ENCODE results near the gene TLR5. TPM values are rescaled to one million over a fixed set of nuclear protein-coding genes. Genes with fewer than 3 reads are reported as not detected.

TLR5 gene
- polyA plus RNA-seq, 1 donor: 1.9 TPM

DNA sequence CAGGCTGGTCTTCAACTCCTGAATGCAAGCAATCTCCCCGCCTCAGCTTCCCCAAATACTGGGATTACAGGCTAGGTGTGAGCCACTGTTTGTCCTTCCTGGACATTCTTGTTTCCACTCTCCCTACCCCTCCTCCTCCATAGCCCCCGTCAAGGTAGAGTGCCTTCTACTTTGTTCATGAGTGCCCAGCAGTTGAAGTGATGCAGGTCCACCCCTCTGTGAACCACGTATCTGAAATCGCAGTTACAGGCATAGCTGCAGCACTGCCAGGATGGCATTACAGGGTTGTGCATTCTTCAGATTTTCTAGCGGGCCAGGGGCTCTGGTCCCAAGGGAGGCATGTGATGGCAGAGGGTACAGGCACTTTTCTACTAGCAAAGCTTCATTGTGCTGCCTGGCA lies 7.4 kb upstream of the TLR5 start:
- no CpG with 5 or more reads among the region's 5 CpGs for WGBS (ENCODE audit: insufficient coverage, low lambda C conversion rate)
- no peak for DNase-seq
- no peaks in the 10 kb centered on the region for H3K4me1 ChIP-seq (ENCODE audit: control insufficient read depth, insufficient read depth, low read length)
- H3K36me3 ChIP-seq (ENCODE audit: control insufficient read depth, insufficient read depth, low read length): no peaks in the 10 kb centered on the region
- H3K9me3 ChIP-seq (ENCODE audit: control insufficient read depth, low read depth, low read length): no peaks in the 10 kb centered on the region
- H3K27me3 ChIP-seq (ENCODE audit: control insufficient read depth, insufficient read depth, low read length): no peaks in the 10 kb centered on the region
- H3K4me3 ChIP-seq (ENCODE audit: low read length): no peak overlapping the region
- no peak overlapping the region for H3K27ac ChIP-seq (ENCODE audit: low read length)

DNA sequence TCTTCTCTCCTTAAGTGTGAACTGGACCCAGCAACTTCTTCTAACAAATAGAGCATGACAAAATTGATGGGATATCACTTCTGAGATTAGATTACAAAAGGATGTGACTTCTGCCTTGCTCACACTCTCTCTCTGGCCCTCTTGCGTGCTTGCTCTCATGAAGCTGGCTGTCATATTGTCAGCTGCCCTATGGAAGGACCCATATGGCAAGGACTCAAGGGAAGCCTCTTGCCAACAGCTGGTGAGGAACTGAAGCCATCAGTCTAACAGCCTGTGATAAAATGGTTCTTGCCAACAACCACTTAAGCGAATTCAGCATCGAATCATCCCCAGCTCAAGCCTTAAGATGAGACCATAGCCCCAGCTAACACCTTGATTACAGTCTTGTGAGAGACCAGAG lies 4.8 kb upstream of the TLR5 start:
- Histone ChIP-seq H3K36me3 (ENCODE audit: control insufficient read depth, insufficient read depth, low read length) (no peaks in the 10 kb centered on the region), H3K27me3 (ENCODE audit: control insufficient read depth, insufficient read depth, low read length) (no peaks in the 10 kb centered on the region), H3K4me1 (ENCODE audit: control insufficient read depth, insufficient read depth, low read length) (peaks cover 17% of the 10 kb centered on the region), H3K4me3 (ENCODE audit: low read length) (no peak overlapping the region), H3K27ac (ENCODE audit: low read length) (no peak overlapping the region), H3K9me3 (ENCODE audit: control insufficient read depth, low read depth, low read length) (peaks cover under 1% of the 10 kb centered on the region)
- DNase-seq: no peak
- WGBS (ENCODE audit: insufficient coverage, low lambda C conversion rate): no CpG with 5 or more reads among the region's 3 CpGs

DNA sequence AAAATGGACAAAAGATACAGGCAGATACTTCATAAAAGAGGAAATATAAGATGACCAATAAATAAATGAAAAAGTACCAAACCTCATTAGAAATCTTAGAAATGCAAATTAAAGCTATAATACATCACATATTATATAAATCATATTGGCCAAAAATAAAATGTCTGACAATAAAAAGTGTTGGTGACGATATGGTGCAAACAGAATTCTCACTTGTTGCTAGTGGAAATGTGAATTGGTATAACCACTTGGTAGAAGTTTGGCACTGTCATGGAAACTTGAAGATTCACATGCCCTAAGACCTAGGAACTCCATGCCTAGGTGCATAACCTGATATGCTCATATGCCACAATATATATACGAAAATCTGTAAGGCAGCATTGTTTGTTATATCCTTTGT lies 4.4 kb upstream of the TLR5 start:
- Histone ChIP-seq H3K27ac (ENCODE audit: low read length) (no peak overlapping the region), H3K36me3 (ENCODE audit: control insufficient read depth, insufficient read depth, low read length) (no peaks in the 10 kb centered on the region), H3K4me3 (ENCODE audit: low read length) (no peak overlapping the region), H3K27me3 (ENCODE audit: control insufficient read depth, insufficient read depth, low read length) (no peaks in the 10 kb centered on the region), H3K9me3 (ENCODE audit: control insufficient read depth, low read depth, low read length) (peaks cover 3% of the 10 kb centered on the region), H3K4me1 (ENCODE audit: control insufficient read depth, insufficient read depth, low read length) (peaks cover 20% of the 10 kb centered on the region)
- WGBS (ENCODE audit: insufficient coverage, low lambda C conversion rate): no CpG with 5 or more reads among the region's 2 CpGs
- no peak for DNase-seq

DNA sequence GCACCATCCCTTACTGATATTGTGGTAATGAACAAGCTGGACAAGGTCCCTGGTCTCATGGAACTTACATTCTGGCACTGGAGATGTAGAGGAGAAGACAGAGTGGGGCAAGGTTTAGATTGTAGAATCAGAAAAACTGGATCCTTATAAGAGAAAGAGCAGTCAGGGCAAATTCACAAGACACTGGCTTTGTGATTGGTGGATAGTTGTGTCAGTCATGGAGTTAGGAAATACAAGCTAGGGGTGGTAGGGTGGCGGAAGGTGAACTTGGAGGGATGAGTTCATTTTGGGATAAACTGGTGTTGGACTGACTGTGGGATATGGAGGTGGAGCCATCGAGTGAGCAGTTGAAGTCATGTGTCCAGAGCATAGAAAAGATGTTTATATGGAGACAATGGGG lies 3.7 kb upstream of the TLR5 start:
- Histone ChIP-seq H3K4me1 (ENCODE audit: control insufficient read depth, insufficient read depth, low read length) (peaks cover 20% of the 10 kb centered on the region), H3K9me3 (ENCODE audit: control insufficient read depth, low read depth, low read length) (peaks cover 3% of the 10 kb centered on the region), H3K4me3 (ENCODE audit: low read length) (no peak overlapping the region), H3K27ac (ENCODE audit: low read length) (no peak overlapping the region), H3K36me3 (ENCODE audit: control insufficient read depth, insufficient read depth, low read length) (no peaks in the 10 kb centered on the region), H3K27me3 (ENCODE audit: control insufficient read depth, insufficient read depth, low read length) (no peaks in the 10 kb centered on the region)
- no peak for DNase-seq
- WGBS (ENCODE audit: insufficient coverage, low lambda C conversion rate): 83% methylated on average over 1 of the region's 2 CpGs

DNA sequence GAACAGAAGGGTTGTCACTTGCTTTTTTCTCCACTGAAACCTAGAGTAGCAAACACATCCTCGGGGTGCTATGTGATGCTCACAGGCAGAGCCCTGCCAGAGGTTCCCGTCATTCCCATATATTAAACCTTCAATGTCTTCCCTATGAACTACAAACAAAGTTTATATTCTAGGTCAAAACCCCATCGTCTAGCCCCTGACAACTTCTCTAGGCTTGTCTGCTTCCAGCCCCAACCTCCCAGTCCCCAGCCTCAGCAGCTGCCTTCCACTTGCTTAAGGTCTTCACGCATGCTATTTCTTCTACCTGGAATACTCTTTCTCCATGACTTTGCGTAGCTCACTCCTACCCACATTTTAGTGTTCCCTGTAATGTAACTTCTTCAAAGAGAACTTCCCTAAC lies 1.9 kb upstream of the TLR5 start:
- Histone ChIP-seq H3K9me3 (ENCODE audit: control insufficient read depth, low read depth, low read length) (peaks cover 3% of the 10 kb centered on the region), H3K27me3 (ENCODE audit: control insufficient read depth, insufficient read depth, low read length) (no peaks in the 10 kb centered on the region), H3K36me3 (ENCODE audit: control insufficient read depth, insufficient read depth, low read length) (no peaks in the 10 kb centered on the region), H3K4me1 (ENCODE audit: control insufficient read depth, insufficient read depth, low read length) (peaks cover 23% of the 10 kb centered on the region), H3K27ac (ENCODE audit: low read length) (no peak overlapping the region), H3K4me3 (ENCODE audit: low read length) (no peak overlapping the region)
- DNase-seq: no peak
- 100% methylated on average over 1 of the region's 5 CpGs for WGBS (ENCODE audit: insufficient coverage, low lambda C conversion rate)

DNA sequence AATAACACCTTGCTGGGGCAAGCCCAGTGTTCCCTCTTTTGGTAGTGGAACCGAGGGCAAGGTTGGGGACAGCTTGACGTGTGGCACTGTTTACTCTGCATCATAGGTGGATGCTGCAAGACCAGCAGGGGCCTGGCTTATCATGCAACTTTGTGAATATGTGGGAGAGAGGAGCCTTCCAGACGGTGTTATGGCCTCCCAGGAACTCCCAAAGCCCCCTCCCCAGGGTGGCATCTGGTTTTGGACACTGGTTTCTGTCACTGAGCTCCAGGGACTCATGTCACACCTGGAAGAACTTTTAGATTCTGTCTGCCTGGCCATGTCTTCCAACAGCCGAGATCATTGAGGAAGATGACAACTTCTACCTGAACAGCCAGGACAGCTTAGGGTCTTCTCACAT lies 1.4 kb upstream of the TLR5 start:
- whole genome bisulfite sequencing (ENCODE audit: insufficient coverage, low lambda C conversion rate): no CpG with 5 or more reads among the region's 4 CpGs
- no peak overlapping the region for H3K4me3 ChIP-seq (ENCODE audit: low read length)
- H3K27ac ChIP-seq (ENCODE audit: low read length): peak overlapping the region; percentile 39
- no peaks in the 10 kb centered on the region for H3K27me3 ChIP-seq (ENCODE audit: control insufficient read depth, insufficient read depth, low read length)
- H3K9me3 ChIP-seq (ENCODE audit: control insufficient read depth, low read depth, low read length): peaks cover 3% of the 10 kb centered on the region
- no peak for DNase-seq
- no peaks in the 10 kb centered on the region for H3K36me3 ChIP-seq (ENCODE audit: control insufficient read depth, insufficient read depth, low read length)
- peaks cover 23% of the 10 kb centered on the region for H3K4me1 ChIP-seq (ENCODE audit: control insufficient read depth, insufficient read depth, low read length)

DNA sequence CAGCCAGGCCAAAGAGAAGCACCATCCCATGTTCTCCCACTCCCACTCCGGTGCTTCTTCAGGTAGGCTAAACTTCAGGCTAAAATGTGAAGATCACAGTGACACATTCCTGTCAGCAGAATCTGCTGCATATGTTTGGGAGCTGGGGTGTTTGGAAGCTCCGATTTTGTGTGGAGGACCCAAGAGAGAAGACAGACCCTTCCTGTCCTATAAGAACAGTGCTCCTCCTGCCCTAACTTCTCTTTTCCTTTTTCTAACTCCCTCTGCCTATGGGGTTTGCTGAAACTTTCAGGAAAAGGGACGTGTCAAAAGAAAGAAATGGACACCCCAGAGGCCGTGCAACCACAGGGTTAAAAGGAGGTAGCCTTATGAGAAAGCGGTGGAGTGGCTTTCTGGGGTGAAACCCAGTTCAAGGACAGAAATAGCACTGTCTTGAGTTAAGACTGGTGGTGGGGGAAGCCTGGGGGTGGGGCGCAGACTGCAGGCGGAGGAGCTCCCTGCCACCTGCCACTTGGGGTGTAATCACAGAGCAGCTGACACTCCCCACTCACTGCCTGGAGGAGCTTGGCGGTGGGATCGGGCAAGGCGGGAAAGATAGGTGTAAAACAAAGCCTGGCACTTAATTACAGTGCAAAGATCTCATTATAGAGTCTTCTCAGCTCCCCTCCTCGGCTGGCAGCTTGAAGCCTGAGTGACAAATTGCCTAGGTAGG lies 645 bp upstream of the TLR5 start:
- peak overlapping the region; percentile 47 for H3K4me3 ChIP-seq (ENCODE audit: low read length)
- H3K9me3 ChIP-seq (ENCODE audit: control insufficient read depth, low read depth, low read length): peaks cover 3% of the 10 kb centered on the region
- H3K27me3 ChIP-seq (ENCODE audit: control insufficient read depth, insufficient read depth, low read length): no peaks in the 10 kb centered on the region
- WGBS (ENCODE audit: insufficient coverage, low lambda C conversion rate): 0% methylated on average over 2 of the region's 11 CpGs
- peaks cover 23% of the 10 kb centered on the region for H3K4me1 ChIP-seq (ENCODE audit: control insufficient read depth, insufficient read depth, low read length)
- peak overlapping the region; percentile 77 for H3K27ac ChIP-seq (ENCODE audit: low read length)
- H3K36me3 ChIP-seq (ENCODE audit: control insufficient read depth, insufficient read depth, low read length): no peaks in the 10 kb centered on the region
- DNase-seq: peak; percentile 67 to 86

DNA sequence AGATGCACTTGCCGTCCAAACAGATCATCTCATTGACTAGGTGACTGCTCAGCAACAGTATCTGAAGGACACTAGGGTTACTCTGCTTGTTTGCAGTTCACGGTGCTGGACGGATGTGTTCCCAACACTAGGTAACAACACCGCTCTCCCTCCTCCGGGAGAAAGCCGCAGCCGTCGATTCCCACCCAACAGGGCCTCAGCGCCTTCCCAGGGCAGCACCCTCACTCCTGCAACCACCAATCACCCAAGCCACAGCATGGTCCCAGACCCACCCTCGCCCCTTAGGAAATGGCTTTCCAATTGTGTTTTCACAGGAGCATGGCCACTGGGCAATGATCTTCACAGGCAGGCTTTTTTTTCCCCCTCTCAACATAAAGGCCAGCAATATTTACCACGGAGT lies 779 bp downstream of the TLR5 start:
- H3K4me3 ChIP-seq (ENCODE audit: low read length): no peak overlapping the region
- peaks cover 3% of the 10 kb centered on the region for H3K9me3 ChIP-seq (ENCODE audit: control insufficient read depth, low read depth, low read length)
- no peak overlapping the region for H3K27ac ChIP-seq (ENCODE audit: low read length)
- H3K36me3 ChIP-seq (ENCODE audit: control insufficient read depth, insufficient read depth, low read length): no peaks in the 10 kb centered on the region
- H3K4me1 ChIP-seq (ENCODE audit: control insufficient read depth, insufficient read depth, low read length): peaks cover 23% of the 10 kb centered on the region
- no peak for DNase-seq
- WGBS (ENCODE audit: insufficient coverage, low lambda C conversion rate): no CpG with 5 or more reads among the region's 11 CpGs
- no peaks in the 10 kb centered on the region for H3K27me3 ChIP-seq (ENCODE audit: control insufficient read depth, insufficient read depth, low read length)

DNA sequence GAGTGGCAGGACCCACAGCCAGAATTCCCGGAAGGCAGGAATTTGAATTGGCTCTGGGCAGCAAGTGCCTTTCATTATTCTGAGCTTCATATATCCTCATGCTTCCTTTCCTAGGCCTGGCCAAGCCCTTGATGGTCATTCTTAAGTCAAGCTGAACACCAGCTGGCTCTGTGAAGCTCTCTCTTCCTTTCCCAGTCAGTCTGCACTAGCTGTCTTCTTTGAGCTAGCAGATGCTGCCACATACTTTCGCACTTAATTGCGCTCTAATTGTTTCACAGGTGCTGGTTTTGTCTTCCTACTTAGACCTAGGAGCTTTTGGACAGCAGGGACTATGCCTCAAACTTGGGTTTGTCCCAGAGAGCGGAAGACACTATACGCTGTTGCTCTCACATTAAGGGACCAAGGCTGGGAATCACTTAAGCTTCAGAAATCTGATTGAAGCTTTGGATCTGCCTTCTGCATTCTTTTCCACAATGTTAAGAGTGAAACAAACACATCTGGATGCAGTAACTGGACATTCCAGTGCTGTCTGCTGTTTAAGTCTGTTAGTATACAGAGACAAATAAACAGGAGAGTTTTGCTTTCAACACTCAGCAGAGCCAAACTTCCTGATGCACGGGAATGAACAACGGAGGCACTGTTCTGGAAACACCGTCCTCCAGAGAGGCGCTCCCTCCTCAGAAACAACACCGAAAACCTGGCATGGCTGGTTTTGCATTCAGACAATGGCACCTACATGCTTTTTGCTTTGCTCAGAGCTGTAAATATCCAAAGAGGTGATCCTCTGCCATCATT lies 2.2 kb downstream of the TLR5 start:
- DNase-seq: no peak
- H3K36me3 ChIP-seq (ENCODE audit: control insufficient read depth, insufficient read depth, low read length): no peaks in the 10 kb centered on the region
- peaks cover 23% of the 10 kb centered on the region for H3K4me1 ChIP-seq (ENCODE audit: control insufficient read depth, insufficient read depth, low read length)
- no peak overlapping the region for H3K4me3 ChIP-seq (ENCODE audit: low read length)
- no peaks in the 10 kb centered on the region for H3K27me3 ChIP-seq (ENCODE audit: control insufficient read depth, insufficient read depth, low read length)
- no peak overlapping the region for H3K27ac ChIP-seq (ENCODE audit: low read length)
- H3K9me3 ChIP-seq (ENCODE audit: control insufficient read depth, low read depth, low read length): peaks cover 3% of the 10 kb centered on the region
- 80% methylated on average over 1 of the region's 10 CpGs for WGBS (ENCODE audit: insufficient coverage, low lambda C conversion rate)

DNA sequence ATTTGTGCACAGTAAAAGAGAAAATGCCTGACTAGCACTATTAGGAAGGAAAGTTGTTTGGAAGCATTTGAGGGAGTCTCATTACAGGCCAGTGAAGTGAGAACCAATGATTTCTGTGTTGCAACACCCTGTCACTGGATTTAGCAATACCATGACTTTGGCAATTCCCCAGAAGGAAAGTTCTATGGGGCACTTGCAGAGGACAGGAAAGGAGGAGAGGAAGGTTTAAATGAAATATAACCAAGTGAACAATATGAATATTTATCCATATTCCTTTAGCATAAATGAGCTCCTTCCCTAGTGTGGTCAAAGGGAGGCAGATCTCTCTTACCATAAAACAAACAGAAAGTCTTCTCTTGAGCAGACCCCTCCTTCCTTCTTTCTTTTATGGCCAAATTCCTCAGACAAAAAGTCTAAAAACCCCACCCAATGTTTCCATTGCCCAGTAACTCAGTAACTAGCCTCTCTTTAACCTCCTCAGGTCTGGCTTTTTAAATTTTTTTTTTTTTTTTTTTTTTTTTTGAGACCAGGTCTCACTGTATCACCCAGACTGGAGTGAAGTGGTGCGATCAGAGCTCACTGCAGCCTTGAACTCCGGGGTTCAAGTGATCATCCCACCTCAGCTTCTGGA lies 5.5 kb downstream of the TLR5 start:
- H3K27ac ChIP-seq (ENCODE audit: low read length): no peak overlapping the region
- no CpG with 5 or more reads among the region's 2 CpGs for WGBS (ENCODE audit: insufficient coverage, low lambda C conversion rate)
- H3K36me3 ChIP-seq (ENCODE audit: control insufficient read depth, insufficient read depth, low read length): no peaks in the 10 kb centered on the region
- peak; percentile 64 to 80 for DNase-seq
- no peak overlapping the region for H3K4me3 ChIP-seq (ENCODE audit: low read length)
- no peaks in the 10 kb centered on the region for H3K9me3 ChIP-seq (ENCODE audit: control insufficient read depth, low read depth, low read length)
- no peaks in the 10 kb centered on the region for H3K27me3 ChIP-seq (ENCODE audit: control insufficient read depth, insufficient read depth, low read length)
- H3K4me1 ChIP-seq (ENCODE audit: control insufficient read depth, insufficient read depth, low read length): peaks cover 13% of the 10 kb centered on the region
